ENCODE data around the gene ABCG4. TPM values are rescaled to one million over a fixed set of nuclear protein-coding genes. Genes with fewer than 3 reads are reported as not detected.
A peak's percentile ranks its signal among the peaks of the same experiment; 100 is the strongest.

The ABCG4 gene
- total and polyA plus RNA-seq, 2 of the 8 experiments (the other 6 are each of a cell fraction or from before 2014, with no cell fraction given): 1.8 to 2.3 TPM

DNA sequence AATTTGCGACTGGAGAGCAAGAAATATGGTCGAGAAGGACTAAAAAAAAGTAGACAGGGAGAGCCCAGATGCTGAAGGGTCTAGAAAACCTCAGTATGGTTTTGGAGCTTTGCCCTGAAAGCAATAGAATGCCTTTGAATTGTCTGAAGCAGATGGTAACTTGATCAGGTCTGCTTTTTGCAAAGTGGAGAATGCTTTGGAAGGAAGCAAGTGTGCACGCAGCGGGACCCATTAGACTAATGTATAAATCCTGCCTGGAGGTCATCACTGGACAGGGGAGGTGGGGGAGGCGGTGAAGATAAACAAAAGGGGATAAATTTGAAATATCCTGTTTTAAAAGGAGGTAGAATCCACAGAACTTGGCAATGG lies 28.2 kb upstream of the ABCG4 start:
- no peak overlapping the region for H3K23ac ChIP-seq (ENCODE audit: insufficient read length)
- H2BK12ac ChIP-seq (ENCODE audit: low read depth, low read length): peak overlapping the region; percentile 83
- peak overlapping the region; percentile 50 to 91 (median 58) for H3K4me3 ChIP-seq (ENCODE audit: extremely low read depth in 1 of 4, insufficient read depth in 2 of 4, low read depth in 3 of 4, low read length in 4 of 4)
- peak overlapping the region; percentile 25; the same call in 1 of the 2 replicates for H2AK5ac ChIP-seq (ENCODE audit: low read depth, low read length)
- H2BK15ac ChIP-seq (ENCODE audit: low read length): peak overlapping the region; percentile 63; the same call in 1 of the 2 replicates
- H2BK20ac ChIP-seq (ENCODE audit: low read length): no peak overlapping the region
- H3K18ac ChIP-seq (ENCODE audit: extremely low read depth, low read length): peak overlapping the region; percentile 49; the same call in 1 of the 2 replicates
- peak overlapping the region; percentile 70 to 74 for H3K4me2 ChIP-seq (ENCODE audit: insufficient read depth in 1 of 2, low read depth in 2 of 2, low read length in 2 of 2)
- H4K5ac ChIP-seq (ENCODE audit: insufficient read length, low read depth, low read length): peak overlapping the region; percentile 85
- H3K4ac ChIP-seq (replicated peaks; ENCODE audit: insufficient read length, low read depth, low read length): peak overlapping the region; percentile 61
- H2AFZ ChIP-seq (ENCODE audit: low read length): peak overlapping the region; percentile 70
- peaks cover 4 to 10% (median 6%) of the 10 kb centered on the region in 4 experiments; a peak in 6 of 7 replicates for H3K4me1 ChIP-seq (replicated peaks in 1 of 4; ENCODE audit: control insufficient read depth in 3 of 4, insufficient read depth in 4 of 4, low read length in 3 of 4)
- H2BK120ac ChIP-seq (replicated peaks; ENCODE audit: low read depth, low read length): peak overlapping the region; percentile 3
- no peaks in the 10 kb centered on the region for H3K27me3 ChIP-seq (replicated peaks in 1 of 4; ENCODE audit: control insufficient read depth in 3 of 4, extremely low read depth in 1 of 4, insufficient read depth in 3 of 4, low read length in 3 of 4)
- peak overlapping the region; percentile 17 for H3K56ac ChIP-seq (replicated peaks; ENCODE audit: insufficient read length, low read depth, low read length)
- no peak overlapping the region for H3K14ac ChIP-seq (ENCODE audit: insufficient read length)
- peaks cover 5% of the 10 kb centered on the region; the same call in 1 of the 2 replicates for H3K23me2 ChIP-seq (ENCODE audit: low read depth, low read length)
- H3K79me2 ChIP-seq (ENCODE audit: control insufficient read depth in 1 of 2, insufficient read depth in 2 of 2, low read length in 2 of 2): peaks cover 7 to 24% of the 10 kb centered on the region in 2 experiments
- no peaks in the 10 kb centered on the region for H3K9me3 ChIP-seq (ENCODE audit: insufficient read depth in 2 of 2, low read depth in 1 of 2, low read length in 1 of 2)
- no peak overlapping the region for H2BK5ac ChIP-seq (ENCODE audit: low read depth, low read length)
- no peak for FAIRE-seq
- no peak overlapping the region for H4K8ac ChIP-seq (ENCODE audit: extremely low read depth, insufficient read depth, low read length)
- 74% methylated on average over 5 of the region's 5 CpGs; no CpG with 5 or more reads in 1 of the 2 experiments for WGBS, 2 experiments (ENCODE audit: extremely low coverage in 1 of 2, insufficient coverage in 1 of 2, insufficient read length in 1 of 2, insufficient replicate concordance in 2 of 2, low coverage in 1 of 2, low lambda C conversion rate in 2 of 2, missing lambda C conversion rate in 1 of 2)
- peaks cover 7% of the 10 kb centered on the region; the same call in 1 of the 2 replicates for H3K79me1 ChIP-seq (ENCODE audit: low read depth, low read length)
- POLR2A ChIA-PET (ENCODE audit: partially characterized antibody): interaction anchor here (0.9 to 4.9 kb wide), 14 partner anchors 9 to 200 kb away, joined by 3 to 42 read pairs (median 5); partner anchors contain the start of genes ABCG4, C2CD2L, CBL and DPAGT1
- DNase-seq (ENCODE audit: low read depth in 1 of 2, low spot score in 2 of 2): no peak
- peaks cover 0 to 7% of the 10 kb centered on the region in 2 experiments for H4K20me1 ChIP-seq (replicated peaks in 1 of 2; ENCODE audit: control insufficient read depth in 1 of 2, insufficient read depth in 2 of 2, low read length in 2 of 2)
- H4K91ac ChIP-seq (replicated peaks; ENCODE audit: insufficient read length, low read length): no peak overlapping the region
- peak overlapping the region in 3 of 4 experiments; percentile 52 to 66 (median 60); a peak in 5 of 7 replicates for H3K9ac ChIP-seq (replicated peaks in 1 of 4; ENCODE audit: extremely low read depth in 1 of 4, low read depth in 3 of 4, low read length in 3 of 4)
- peak overlapping the region; percentile 40; the same call in 1 of the 2 replicates for H3K27ac ChIP-seq (ENCODE audit: low read depth, low read length)
- H3K36me3 ChIP-seq (ENCODE audit: control insufficient read depth in 2 of 4, insufficient read depth in 4 of 4, low read length in 3 of 4): peaks cover 0 to 7% (median 4%) of the 10 kb centered on the region in 4 experiments; a peak in 3 of 8 replicates
- CTCF ChIA-PET (ENCODE audit: partially characterized antibody): interaction anchor here (1.1 to 4.9 kb wide), 3 partner anchors 13 to 35 kb away, joined by 3 to 26 read pairs (median 4); partner anchors contain the start of genes C2CD2L and HMBS
- TF ChIP-seq JUND (IDR thresholded peaks at IDR 0.05; ENCODE audit: low read length) (no peak), SUZ12 (IDR thresholded peaks at IDR 0.05; ENCODE audit: low read length) (no peak), CTBP2 (IDR thresholded peaks at IDR 0.05; ENCODE audit: borderline replicate concordance, insufficient read depth, insufficient read length, low read length) (no peak), TAF1 (IDR thresholded peaks at IDR 0.05; ENCODE audit: low read depth, low read length) (no peak), E2F6 (IDR thresholded peaks at IDR 0.05) (no peak), SIRT6 (IDR thresholded peaks at IDR 0.05; ENCODE audit: low read length) (no peak), GTF2F1 (IDR thresholded peaks at IDR 0.05; ENCODE audit: borderline replicate concordance, low read depth, low read length) (no peak), SRF (IDR thresholded peaks at IDR 0.05; ENCODE audit: low read depth, low read length) (no peak)

Data from H1 (cell line).